HEK293 (cell line): ENCODE measurements around the gene NEK8.
"Not testable (repeated sequence)": the region's sequence is repeated elsewhere in the genome, so short reads cannot be mapped to it uniquely, and the experiment has no call there.

Source experiments
- CTCF ChIA-PET: fragments of 350-600 bp; formaldehyde crosslinking; extraction: SDS; loops from one replicate; lab custom pipeline; 2021; ENCODE audit warnings: antibody characterized with exemption; lab: Yijun Ruan, JAX
- POLR2A ChIA-PET: fragments of 300-600 bp; formaldehyde crosslinking; extraction: SDS; loops from one replicate; lab custom pipeline; 2020; ENCODE audit warnings: antibody characterized with exemption, inconsistent platforms; lab: Yijun Ruan, JAX
- H3K27ac ChIP-seq: fragments of 200-500 bp; sonication (Bioruptor generic); 2 replicates; pipeline ENCODE4 v1.5.1; 2014; ENCODE audit warnings: low read depth, low read length, control low read depth, inconsistent platforms; ENCODE audit errors: extremely low read depth
- H3K36me3 ChIP-seq, 2 experiments: fragments of 200-500 bp in 1 of 2; sonication (Bioruptor generic) in 1 of 2; 1 replicate in 1 of 2; 2 replicates in 1 of 2; pipeline ENCODE4 v1.5.1; 2014 to 2017; ENCODE audit warnings: inconsistent platforms in 2 of 2, low read length in 2 of 2; ENCODE audit not compliant: control insufficient read depth in 2 of 2, insufficient read depth in 1 of 2
- H3K4me1 ChIP-seq: fragments of 200-500 bp; sonication (Bioruptor generic); 2 replicates; pipeline ENCODE4 v1.5.1; 2014; ENCODE audit warnings: mild to moderate bottlenecking, low read length, inconsistent platforms; ENCODE audit not compliant: control insufficient read depth, insufficient read depth
- H3K4me3 ChIP-seq: 2 replicates; pipeline ENCODE4 v1.5.1; 2011; ENCODE audit warnings: low read depth, mild to moderate bottlenecking, control low read depth, low read length, moderate library complexity
- H3K9me3 ChIP-seq: fragments of 200-500 bp; sonication (Bioruptor generic); 2 replicates; pipeline ENCODE4 v1.5.1; 2014; ENCODE audit warnings: low read depth, low read length, inconsistent platforms; ENCODE audit not compliant: control insufficient read depth, insufficient read depth
- ATF2 ChIP-seq: fragments of 450-650 bp; formaldehyde crosslinking; IDR thresholded peaks from 2 replicates; pipeline ENCODE4 v1.5.1; 2016; ENCODE audit warnings: missing biosample characterization, missing genetic modification characterization, low read depth
- BCL11A ChIP-seq: fragments of 450-650 bp; formaldehyde crosslinking; IDR thresholded peaks from 2 replicates; pipeline ENCODE4 v1.5.1; 2016; ENCODE audit warnings: low read depth, missing biosample characterization, missing genetic modification characterization
- GLI2 ChIP-seq: fragments of 450-650 bp; formaldehyde crosslinking; IDR thresholded peaks from 2 replicates; pipeline ENCODE4; 2017; ENCODE audit warnings: missing biosample characterization, missing genetic modification characterization, low read depth, borderline replicate concordance
- KLF8 ChIP-seq: fragments of 450-650 bp; formaldehyde crosslinking; IDR thresholded peaks from 2 replicates; pipeline ENCODE4 v1.5.1; 2016; ENCODE audit warnings: missing biosample characterization, missing genetic modification characterization
- KLF9 ChIP-seq: fragments of 450-650 bp; formaldehyde crosslinking; IDR thresholded peaks from 2 replicates; pipeline ENCODE4 v1.5.1; 2016; ENCODE audit warnings: missing biosample characterization, missing genetic modification characterization, low read depth
- SP2 ChIP-seq: fragments of 450-650 bp; formaldehyde crosslinking; IDR thresholded peaks from 2 replicates; pipeline ENCODE4 v1.5.1; 2016; ENCODE audit warnings: missing biosample characterization, missing genetic modification characterization
- ZFHX2 ChIP-seq: fragments of 450-650 bp; formaldehyde crosslinking; conservative IDR thresholded peaks from 2 replicates; pipeline ENCODE4 v1.5.1; 2016; ENCODE audit warnings: missing biosample characterization, missing genetic modification characterization
- ZNF248 ChIP-seq: fragments of 450-650 bp; formaldehyde crosslinking; IDR thresholded peaks from 2 replicates; pipeline ENCODE4 v1.5.1; 2017; ENCODE audit warnings: missing biosample characterization, missing genetic modification characterization
- ZNF423 ChIP-seq: fragments of 450-650 bp; formaldehyde crosslinking; IDR thresholded peaks from 2 replicates; pipeline ENCODE4 v1.5.1; 2016; ENCODE audit warnings: missing biosample characterization, missing genetic modification characterization
- ZNF449 ChIP-seq: fragments of 450-650 bp; formaldehyde crosslinking; IDR thresholded peaks from 2 replicates; pipeline ENCODE4 v1.5.1; 2017; ENCODE audit warnings: missing biosample characterization, mild to moderate bottlenecking, missing genetic modification characterization, moderate library complexity
- ZNF521 ChIP-seq: fragments of 450-650 bp; formaldehyde crosslinking; IDR thresholded peaks from 2 replicates; pipeline ENCODE4 v1.5.1; 2017; ENCODE audit warnings: missing biosample characterization, mild to moderate bottlenecking, missing genetic modification characterization
- ZNF529 ChIP-seq: fragments of 450-650 bp; formaldehyde crosslinking; IDR thresholded peaks from 2 replicates; pipeline ENCODE4 v1.5.1; 2017; ENCODE audit warnings: missing genetic modification characterization, missing biosample characterization; ENCODE audit not compliant: insufficient replicate concordance
- ZNF555 ChIP-seq: fragments of 450-650 bp; formaldehyde crosslinking; conservative IDR thresholded peaks from 2 replicates; pipeline ENCODE4 v1.5.1; 2017; ENCODE audit warnings: missing biosample characterization, mild to moderate bottlenecking, missing genetic modification characterization, inconsistent platforms
- ZNF660 ChIP-seq: fragments of 450-650 bp; IDR thresholded peaks from 2 replicates; pipeline ENCODE4 v1.5.1; 2018; ENCODE audit warnings: missing biosample characterization, mild to moderate bottlenecking, missing genetic modification characterization
- ZNF670 ChIP-seq: fragments of 450-650 bp; formaldehyde crosslinking; IDR thresholded peaks from 2 replicates; pipeline ENCODE4 v1.5.1; 2016; ENCODE audit warnings: missing biosample characterization, missing genetic modification characterization, low read depth
- ZNF76 ChIP-seq: fragments of 450-650 bp; formaldehyde crosslinking; IDR thresholded peaks from 2 replicates; pipeline ENCODE4; 2016; ENCODE audit warnings: low read depth, missing biosample characterization, missing genetic modification characterization, borderline replicate concordance
- ZNF777 ChIP-seq: fragments of 450-650 bp; formaldehyde crosslinking; IDR thresholded peaks from 2 replicates; pipeline ENCODE4 v1.5.1; 2017; ENCODE audit warnings: missing biosample characterization, missing genetic modification characterization, borderline replicate concordance
- ZNF837 ChIP-seq: fragments of 450-650 bp; formaldehyde crosslinking; IDR thresholded peaks from 2 replicates; pipeline ENCODE4 v1.5.1; 2016; ENCODE audit warnings: missing biosample characterization, missing genetic modification characterization
- ZXDB ChIP-seq: fragments of 450-650 bp; formaldehyde crosslinking; IDR thresholded peaks from 2 replicates; pipeline ENCODE4 v1.5.1; 2016; ENCODE audit warnings: missing biosample characterization, missing genetic modification characterization
- TF ChIP-seq, protein P1 (sequence below): fragments of 450-650 bp; formaldehyde crosslinking; IDR thresholded peaks from 2 replicates; pipeline ENCODE4 v1.5.1; 2017; ENCODE audit warnings: missing biosample characterization, missing genetic modification characterization
- TF ChIP-seq, protein P2 (sequence below): fragments of 450-650 bp; formaldehyde crosslinking; IDR thresholded peaks from 2 replicates; pipeline ENCODE4 v1.5.1; 2016; ENCODE audit warnings: missing biosample characterization, missing genetic modification characterization
- TF ChIP-seq, protein P3 (sequence below): fragments of 450-650 bp; formaldehyde crosslinking; IDR thresholded peaks from 2 replicates; pipeline ENCODE4 v1.5.1; 2017; ENCODE audit warnings: missing biosample characterization, missing genetic modification characterization

Gene NEK8

DNA sequence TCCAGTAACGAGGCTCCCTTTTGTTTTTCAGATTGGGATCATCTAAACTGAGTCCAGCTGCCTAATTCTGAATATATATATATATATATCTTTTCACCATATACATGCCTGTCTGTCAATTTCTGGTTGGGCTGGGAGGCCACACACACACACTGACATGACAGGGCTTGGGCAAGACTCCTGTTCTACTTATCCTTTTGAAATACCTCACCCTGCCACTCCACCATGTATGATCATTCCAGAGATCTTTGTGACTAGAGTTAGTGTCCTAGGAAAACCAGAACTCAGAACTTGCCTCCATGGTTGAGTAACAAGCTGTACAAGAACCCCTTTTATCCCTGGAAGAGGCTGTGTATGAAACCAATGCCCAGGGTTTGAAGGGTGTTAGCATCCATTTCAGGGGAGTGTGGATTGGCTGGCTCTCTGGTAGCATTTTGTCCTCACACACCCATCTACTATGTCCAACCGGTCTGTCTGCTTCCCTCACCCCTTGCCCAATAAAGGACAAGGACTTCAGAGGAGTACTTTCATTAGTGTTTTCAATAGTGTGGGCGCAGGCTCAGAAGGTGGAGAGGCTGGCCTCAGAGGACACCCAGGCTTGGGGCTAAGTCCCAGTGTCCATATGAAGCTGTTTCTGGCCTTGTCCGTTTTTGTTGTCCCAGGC, 4.6 kb upstream of the NEK8 start:
- H3K4me1 ChIP-seq, result peaks cover 12% of the 10 kb centered on the region; the same call in 1 of the 2 replicates
- H3K9me3 ChIP-seq, H3K4me3 ChIP-seq: not testable (repeated sequence)
- peak overlapping the region; percentile 99 for H3K27ac ChIP-seq
- CTCF ChIA-PET, result interaction anchor here (13.6 kb wide), 1 partner anchor 23 kb away, joined by 445 read pairs; the partner anchor contains the start of gene TRAF4
- peaks cover 26 to 53% of the 10 kb centered on the region in 2 experiments for H3K36me3 ChIP-seq
- POLR2A ChIA-PET, result interaction anchor here (1.5 to 6.7 kb wide), 9 partner anchors 8 to 229 kb away, joined by 3 to 448 read pairs (median 38); partner anchors contain the start of genes BLTP2, PHF12, PROCA1 and SDF2
- TF ChIP-seq ZFHX2 (tag by site-specific recombination) (peak; percentile 26; the same call in 1 of the 2 replicates), ZNF449 (tag by site-specific recombination) (peak; percentile 93; the same call in 1 of the 2 replicates)
- TF ChIP-seq, all 188 proteins: peak for 2; not testable (repeated sequence) for 186

DNA sequence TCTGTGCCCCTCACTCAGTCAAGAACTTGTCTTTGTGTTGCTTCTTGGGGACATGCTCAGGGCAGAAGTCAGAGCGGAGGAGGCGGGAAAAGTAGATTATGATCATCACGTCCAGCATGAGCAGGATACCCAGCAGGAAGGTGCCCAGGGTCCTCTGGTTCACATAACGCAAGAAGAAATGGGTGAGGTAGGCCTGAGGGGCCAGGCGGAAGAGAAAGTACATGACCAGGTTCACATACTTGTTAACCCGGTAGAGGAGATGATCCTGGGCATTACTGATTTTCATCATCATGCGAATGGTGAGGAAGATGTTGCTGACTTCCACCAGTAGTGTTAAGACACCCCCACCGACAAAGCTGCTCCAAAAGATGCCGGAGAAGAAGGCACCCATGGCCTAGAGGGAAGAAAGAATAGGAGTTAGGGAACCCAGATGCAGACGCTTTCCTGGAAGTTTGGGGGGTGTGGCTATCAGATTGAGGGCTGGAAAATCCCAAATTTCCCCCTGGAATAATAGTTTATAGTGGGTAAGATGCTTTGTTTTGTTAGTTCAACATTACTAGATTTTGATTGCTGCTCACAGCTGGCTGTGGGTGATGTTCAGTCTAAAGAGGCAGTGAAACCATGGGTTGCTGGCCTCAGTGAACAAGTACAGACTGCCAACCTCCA, 4.0 kb upstream of the NEK8 start:
- H3K4me1 ChIP-seq, result peaks cover 9% of the 10 kb centered on the region; the same call in 1 of the 2 replicates
- TF ChIP-seq ZNF248 (tag by site-specific recombination) (no peak), SP2 (tag by site-specific recombination) (no peak), ZNF555 (tag by site-specific recombination) (no peak), KLF8 (tag by site-specific recombination) (no peak), GLI2 (tag by site-specific recombination) (no peak), ZNF521 (tag by site-specific recombination) (no peak), ZXDB (no peak), KLF9 (tag by site-specific recombination) (peak; percentile 75), BCL11A (tag by site-specific recombination) (peak; percentile 76), ZNF660 (tag by site-specific recombination) (no peak; the same call in 1 of the 2 replicates), ZNF837 (tag by site-specific recombination) (no peak), ZNF76 (no peak), ZNF777 (tag by site-specific recombination) (no peak), ZNF670 (tag by site-specific recombination) (no peak), ZNF423 (tag by site-specific recombination) (no peak), ZNF449 (tag by site-specific recombination) (no peak), ZNF529 (tag by site-specific recombination) (no peak), ATF2 (tag by site-specific recombination) (no peak)
- TF ChIP-seq, protein P1, sequence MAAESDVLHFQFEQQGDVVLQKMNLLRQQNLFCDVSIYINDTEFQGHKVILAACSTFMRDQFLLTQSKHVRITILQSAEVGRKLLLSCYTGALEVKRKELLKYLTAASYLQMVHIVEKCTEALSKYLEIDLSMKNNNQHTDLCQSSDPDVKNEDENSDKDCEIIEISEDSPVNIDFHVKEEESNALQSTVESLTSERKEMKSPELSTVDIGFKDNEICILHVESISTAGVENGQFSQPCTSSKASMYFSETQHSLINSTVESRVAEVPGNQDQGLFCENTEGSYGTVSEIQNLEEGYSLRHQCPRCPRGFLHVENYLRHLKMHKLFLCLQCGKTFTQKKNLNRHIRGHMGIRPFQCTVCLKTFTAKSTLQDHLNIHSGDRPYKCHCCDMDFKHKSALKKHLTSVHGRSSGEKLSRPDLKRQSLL, result no peak
- TF ChIP-seq, protein P2, sequence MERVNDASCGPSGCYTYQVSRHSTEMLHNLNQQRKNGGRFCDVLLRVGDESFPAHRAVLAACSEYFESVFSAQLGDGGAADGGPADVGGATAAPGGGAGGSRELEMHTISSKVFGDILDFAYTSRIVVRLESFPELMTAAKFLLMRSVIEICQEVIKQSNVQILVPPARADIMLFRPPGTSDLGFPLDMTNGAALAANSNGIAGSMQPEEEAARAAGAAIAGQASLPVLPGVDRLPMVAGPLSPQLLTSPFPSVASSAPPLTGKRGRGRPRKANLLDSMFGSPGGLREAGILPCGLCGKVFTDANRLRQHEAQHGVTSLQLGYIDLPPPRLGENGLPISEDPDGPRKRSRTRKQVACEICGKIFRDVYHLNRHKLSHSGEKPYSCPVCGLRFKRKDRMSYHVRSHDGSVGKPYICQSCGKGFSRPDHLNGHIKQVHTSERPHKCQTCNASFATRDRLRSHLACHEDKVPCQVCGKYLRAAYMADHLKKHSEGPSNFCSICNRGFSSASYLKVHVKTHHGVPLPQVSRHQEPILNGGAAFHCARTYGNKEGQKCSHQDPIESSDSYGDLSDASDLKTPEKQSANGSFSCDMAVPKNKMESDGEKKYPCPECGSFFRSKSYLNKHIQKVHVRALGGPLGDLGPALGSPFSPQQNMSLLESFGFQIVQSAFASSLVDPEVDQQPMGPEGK, result peak; percentile 22; the same call in 1 of the 2 replicates
- TF ChIP-seq, protein P3, sequence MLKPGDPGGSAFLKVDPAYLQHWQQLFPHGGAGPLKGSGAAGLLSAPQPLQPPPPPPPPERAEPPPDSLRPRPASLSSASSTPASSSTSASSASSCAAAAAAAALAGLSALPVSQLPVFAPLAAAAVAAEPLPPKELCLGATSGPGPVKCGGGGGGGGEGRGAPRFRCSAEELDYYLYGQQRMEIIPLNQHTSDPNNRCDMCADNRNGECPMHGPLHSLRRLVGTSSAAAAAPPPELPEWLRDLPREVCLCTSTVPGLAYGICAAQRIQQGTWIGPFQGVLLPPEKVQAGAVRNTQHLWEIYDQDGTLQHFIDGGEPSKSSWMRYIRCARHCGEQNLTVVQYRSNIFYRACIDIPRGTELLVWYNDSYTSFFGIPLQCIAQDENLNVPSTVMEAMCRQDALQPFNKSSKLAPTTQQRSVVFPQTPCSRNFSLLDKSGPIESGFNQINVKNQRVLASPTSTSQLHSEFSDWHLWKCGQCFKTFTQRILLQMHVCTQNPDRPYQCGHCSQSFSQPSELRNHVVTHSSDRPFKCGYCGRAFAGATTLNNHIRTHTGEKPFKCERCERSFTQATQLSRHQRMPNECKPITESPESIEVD, result peak; percentile 85

More for the DNA sequence above, 4.0 kb upstream of the NEK8 start:
- Histone ChIP-seq H3K4me3 (peak overlapping the region; percentile 55), H3K27ac (peak overlapping the region; percentile 99), H3K9me3 (no peaks in the 10 kb centered on the region), H3K36me3 (peaks cover 26 to 53% of the 10 kb centered on the region in 2 experiments)
- ChIA-PET POLR2A (interaction anchor here (0.6 to 6.7 kb wide), 24 partner anchors 9 to 360 kb away, joined by 3 to 448 read pairs (median 5); partner anchors contain the start of genes BLTP2, DHRS13, ERAL1 and FAM222B), CTCF (interaction anchor here (0.6 to 13.6 kb wide), 9 partner anchors 12 to 394 kb away, joined by 3 to 445 read pairs (median 3); partner anchors contain the start of gene TRAF4)
